Fibroblast of lung (primary cell): Measurements from ENCODE around the gene IGFBP5. TPM values are rescaled to one million over a fixed set of nuclear protein-coding genes. Genes with fewer than 3 reads are reported as not detected.

Experiments used
- DNase-seq, 2 donors: peaks; one replicate each; pipeline versions ENCODE4 v3.0.0 to v3.0.0-alpha.2; 2010; ENCODE audit warnings: low read depth in 2 of 2
- H2AFZ ChIP-seq: 2 replicates; pipeline ENCODE4 v1.5.1; 2012; ENCODE audit warnings: low read length, control low read depth, inconsistent platforms
- H3K27ac ChIP-seq: 2 replicates; pipeline ENCODE4 v1.5.1; 2011; ENCODE audit warnings: low read length, control low read depth; ENCODE audit not compliant: insufficient read depth
- H3K27me3 ChIP-seq: 2 replicates; pipeline ENCODE4 v1.5.1; 2011; ENCODE audit warnings: mild to moderate bottlenecking, low read length; ENCODE audit not compliant: control insufficient read depth, insufficient read depth
- H3K36me3 ChIP-seq: 2 replicates; pipeline ENCODE4 v1.5.1; 2011; ENCODE audit warnings: low read length; ENCODE audit not compliant: control insufficient read depth, insufficient read depth
- H3K4me1 ChIP-seq: 2 replicates; pipeline ENCODE4 v1.5.1; 2011; ENCODE audit warnings: low read length; ENCODE audit not compliant: control insufficient read depth, insufficient read depth; ENCODE audit errors: extremely low read depth
- H3K4me2 ChIP-seq: 2 replicates; pipeline ENCODE4 v1.5.1; 2011; ENCODE audit warnings: low read length, control low read depth; ENCODE audit not compliant: insufficient read depth; ENCODE audit errors: extremely low read depth
- H3K4me3 ChIP-seq, 4 experiments: fragments of 200-600 bp in 1 of 4; sonication (generic) in 1 of 4; replicated peaks in 1 of 4; 2 replicates each; pipeline ENCODE4 v1.5.1; 2011 to 2016; ENCODE audit warnings: low read length in 4 of 4, low read depth in 3 of 4, mild to moderate bottlenecking in 3 of 4, control low read depth in 2 of 4, inconsistent platforms in 1 of 4, mixed read lengths in 1 of 4; ENCODE audit not compliant: insufficient read depth in 1 of 4; ENCODE audit errors: control extremely low read depth in 1 of 4
- H3K79me2 ChIP-seq: 2 replicates; pipeline ENCODE4 v1.5.1; 2012; ENCODE audit warnings: mild to moderate bottlenecking, low read length, inconsistent platforms; ENCODE audit not compliant: control insufficient read depth, insufficient read depth
- H3K9ac ChIP-seq: 2 replicates; pipeline ENCODE4 v1.5.1; 2011; ENCODE audit warnings: mild to moderate bottlenecking, low read length, control low read depth; ENCODE audit not compliant: insufficient read depth
- H3K9me3 ChIP-seq: 2 replicates; pipeline ENCODE4 v1.5.1; 2012; ENCODE audit warnings: low read depth, low read length; ENCODE audit not compliant: control insufficient read depth, insufficient read depth
- H4K20me1 ChIP-seq: 2 replicates; pipeline ENCODE4 v1.5.1; 2011; ENCODE audit warnings: low read length; ENCODE audit not compliant: control insufficient read depth, insufficient read depth; ENCODE audit errors: extremely low read depth
- EZH2 ChIP-seq: IDR thresholded peaks from 2 replicates; pipeline ENCODE4 v1.5.1; 2012; ENCODE audit warnings: low read length, control low read depth, mild to moderate bottlenecking; ENCODE audit errors: missing control alignments
- polyA plus RNA-seq, 2 donors: library from polyadenylated mRNA; depleted of rRNA in 1 of 2; stranded (reverse) in 1 of 2; unstranded in 1 of 2; fragments of >200 nt; gene quantifications; 2 replicates each; pipeline ENCODE4 v1.2.1, GENCODE V29; 2011 to 2012; ENCODE audit warnings: missing spikeins in 1 of 2
- total RNA-seq: library from RNA; depleted of rRNA; stranded (reverse); fragments of >200 nt; gene quantifications from 2 replicates; pipeline ENCODE4 v1.2.1, GENCODE V29; 2014
- TF ChIP-seq, protein P1 (sequence below), 2 donors: IDR thresholded peaks in 1 of 2; conservative IDR thresholded peaks in 1 of 2; 1 replicate in 1 of 2; 2 replicates in 1 of 2; pipeline ENCODE4 v1.5.1; 2011 to 2012; ENCODE audit warnings: low read length in 2 of 2, control low read depth in 1 of 2, inconsistent platforms in 1 of 2, low read depth in 1 of 2, mild to moderate bottlenecking in 1 of 2

IGFBP5 gene
- total and polyA plus RNA-seq, 2 donors (not counting 1 experiment from before 2014, with no cell fraction given), result 1,100 to 2,607 TPM

DNA sequence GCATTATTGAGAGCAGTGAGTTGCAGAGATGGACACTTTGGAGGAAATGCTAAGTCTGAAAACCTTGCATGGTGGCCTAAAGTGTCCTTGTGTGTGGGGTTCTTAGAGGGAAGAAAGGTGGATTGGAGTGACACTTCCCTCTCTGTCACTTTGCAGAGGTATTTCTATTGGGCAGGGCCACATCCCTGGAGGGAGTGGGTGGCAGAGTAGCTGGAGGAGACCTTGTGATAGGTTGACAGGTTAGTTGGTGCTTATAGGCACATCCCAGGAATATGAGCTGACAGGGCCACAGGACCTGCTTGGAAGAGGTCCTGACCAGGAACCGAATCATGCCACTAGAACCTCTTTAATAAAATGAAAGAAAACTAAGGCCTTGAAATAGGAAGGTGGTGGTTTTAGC, 972 bp upstream of the IGFBP5 start:
- DNase-seq, result no peak
- Histone ChIP-seq H3K27ac (no peak overlapping the region), H3K4me1 (peaks cover 14% of the 10 kb centered on the region), H3K79me2 (peaks cover 28% of the 10 kb centered on the region), H2AFZ (no peak overlapping the region), H3K9ac (no peak overlapping the region), H4K20me1 (no peaks in the 10 kb centered on the region), H3K4me2 (no peak overlapping the region), H3K27me3 (no peaks in the 10 kb centered on the region), H3K9me3 (no peaks in the 10 kb centered on the region), H3K36me3 (no peaks in the 10 kb centered on the region), H3K4me3 (no peak overlapping the region)
- TF ChIP-seq, protein P1, sequence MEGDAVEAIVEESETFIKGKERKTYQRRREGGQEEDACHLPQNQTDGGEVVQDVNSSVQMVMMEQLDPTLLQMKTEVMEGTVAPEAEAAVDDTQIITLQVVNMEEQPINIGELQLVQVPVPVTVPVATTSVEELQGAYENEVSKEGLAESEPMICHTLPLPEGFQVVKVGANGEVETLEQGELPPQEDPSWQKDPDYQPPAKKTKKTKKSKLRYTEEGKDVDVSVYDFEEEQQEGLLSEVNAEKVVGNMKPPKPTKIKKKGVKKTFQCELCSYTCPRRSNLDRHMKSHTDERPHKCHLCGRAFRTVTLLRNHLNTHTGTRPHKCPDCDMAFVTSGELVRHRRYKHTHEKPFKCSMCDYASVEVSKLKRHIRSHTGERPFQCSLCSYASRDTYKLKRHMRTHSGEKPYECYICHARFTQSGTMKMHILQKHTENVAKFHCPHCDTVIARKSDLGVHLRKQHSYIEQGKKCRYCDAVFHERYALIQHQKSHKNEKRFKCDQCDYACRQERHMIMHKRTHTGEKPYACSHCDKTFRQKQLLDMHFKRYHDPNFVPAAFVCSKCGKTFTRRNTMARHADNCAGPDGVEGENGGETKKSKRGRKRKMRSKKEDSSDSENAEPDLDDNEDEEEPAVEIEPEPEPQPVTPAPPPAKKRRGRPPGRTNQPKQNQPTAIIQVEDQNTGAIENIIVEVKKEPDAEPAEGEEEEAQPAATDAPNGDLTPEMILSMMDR (conservative IDR thresholded peaks at IDR 0.05 in 1 of 2, IDR thresholded peaks at IDR 0.05 in 1 of 2; ENCODE audit: low read depth in 1 of 2, low read length in 2 of 2), result no peak
- no peak for TF ChIP-seq EZH2

DNA sequence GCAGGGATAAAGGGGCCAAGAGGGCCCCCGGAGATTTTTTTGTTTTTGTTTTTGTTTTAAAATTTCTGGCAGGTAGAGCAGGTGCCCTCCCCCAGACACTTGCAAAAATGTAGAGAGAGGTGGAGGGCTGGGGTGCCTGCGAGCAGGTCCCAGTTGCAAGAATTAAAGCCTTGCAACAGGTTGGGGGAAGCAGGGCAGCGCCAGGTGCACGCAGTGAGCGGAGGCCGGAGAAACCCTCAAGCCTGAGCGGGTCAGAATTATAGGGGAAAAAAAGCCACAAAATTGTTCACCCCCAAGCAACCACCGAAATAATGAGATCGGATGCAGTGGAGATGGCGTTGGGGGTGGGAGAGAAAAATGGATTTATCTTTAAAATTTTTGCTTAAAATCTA, 527 bp downstream of the IGFBP5 start:
- H3K27ac ChIP-seq, result peak overlapping the region; percentile 61
- no peak overlapping the region for H2AFZ ChIP-seq
- peaks cover 17% of the 10 kb centered on the region for H3K4me1 ChIP-seq
- DNase-seq, result no peak
- no peaks in the 10 kb centered on the region for H3K9me3 ChIP-seq
- H4K20me1 ChIP-seq, result no peaks in the 10 kb centered on the region
- peaks cover 38% of the 10 kb centered on the region for H3K79me2 ChIP-seq
- H3K9ac ChIP-seq, result peak overlapping the region; percentile 81
- H3K36me3 ChIP-seq, result no peaks in the 10 kb centered on the region
- H3K4me2 ChIP-seq, result peak overlapping the region; percentile 87
- H3K27me3 ChIP-seq, result no peaks in the 10 kb centered on the region
- peak overlapping the region; percentile 56 to 90 (median 74) for H3K4me3 ChIP-seq
- TF ChIP-seq EZH2, result no peak
- TF ChIP-seq, protein P1 (conservative IDR thresholded peaks at IDR 0.05 in 1 of 2, IDR thresholded peaks at IDR 0.05 in 1 of 2; ENCODE audit: low read depth in 1 of 2, low read length in 2 of 2), result no peak

DNA sequence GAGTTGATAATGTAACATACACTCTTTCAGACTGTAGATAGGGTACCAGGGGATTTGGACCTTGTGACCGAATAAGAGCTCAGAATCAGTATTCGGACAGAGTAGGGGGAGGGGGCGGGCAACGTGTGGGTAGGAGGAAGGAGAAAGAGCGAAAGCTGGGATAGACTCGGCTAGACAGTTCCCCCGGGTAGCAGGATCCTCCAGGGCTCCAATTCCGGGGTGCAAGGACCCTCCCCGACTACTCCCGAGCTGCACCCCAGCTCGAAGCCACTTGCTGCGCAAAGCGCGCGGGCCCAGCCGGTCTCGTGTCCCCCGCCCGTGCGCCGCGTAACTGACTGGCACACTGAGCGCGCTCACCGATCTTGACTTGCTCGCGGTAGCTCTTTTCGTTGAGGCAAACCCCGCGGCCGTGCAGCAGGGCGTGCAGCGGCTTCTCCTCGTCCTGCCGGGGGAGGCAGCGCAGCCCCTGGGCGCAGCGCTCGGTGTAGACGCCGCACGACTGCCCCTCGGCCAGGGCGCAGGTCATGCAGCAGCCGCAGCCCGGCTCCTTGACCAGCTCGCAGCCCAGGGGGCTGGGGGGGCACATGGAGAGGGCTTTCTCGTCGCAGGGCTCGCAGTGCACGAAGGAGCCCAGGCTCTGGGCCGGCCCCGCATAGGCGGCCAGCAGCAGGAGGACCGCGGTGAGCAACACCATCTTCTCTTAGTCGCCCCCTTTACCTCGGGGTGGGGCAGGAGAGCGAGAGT, 1.1 kb downstream of the IGFBP5 start:
- Histone ChIP-seq H3K27me3 (no peaks in the 10 kb centered on the region), H3K4me2 (peak overlapping the region; percentile 87), H3K36me3 (no peaks in the 10 kb centered on the region), H2AFZ (peak overlapping the region; percentile 17), H3K4me1 (peaks cover 18% of the 10 kb centered on the region), H3K9ac (peak overlapping the region; percentile 81), H3K27ac (peak overlapping the region; percentile 61), H3K9me3 (no peaks in the 10 kb centered on the region), H4K20me1 (no peaks in the 10 kb centered on the region), H3K4me3 (peak overlapping the region; percentile 56 to 90 (median 74)), H3K79me2 (peaks cover 41% of the 10 kb centered on the region)
- peak; percentile 47 to 65 for DNase-seq
- TF ChIP-seq, protein P1 (conservative IDR thresholded peaks at IDR 0.05 in 1 of 2, IDR thresholded peaks at IDR 0.05 in 1 of 2; ENCODE audit: low read depth in 1 of 2, low read length in 2 of 2), result no peak
- TF ChIP-seq EZH2, result no peak
